OCI-LY1 (cell line): ENCODE results near the gene TIMM44.

Experiments
- CTCF ChIP-seq: fragments of 200-600 bp; sonication (generic), shearing (Covaris generic); IDR thresholded peaks from 2 replicates; pipeline ENCODE4 v1.5.1; 2017; ENCODE audit warnings: mild to moderate bottlenecking, antibody characterized with exemption, low read length, moderate library complexity, mixed read lengths
- EZH2 ChIP-seq: fragments of 200-600 bp; sonication (generic), shearing (Covaris generic); IDR thresholded peaks from 2 replicates; pipeline ENCODE4 v1.8.0; 2017; ENCODE audit warnings: borderline replicate concordance, mixed run types, mild to moderate bottlenecking, antibody characterized with exemption, low read length, moderate library complexity, mixed read lengths

GRCh38 chr19:7913652-7914051 is 29.8 kb downstream of the TIMM44 start:
- no peak for TF ChIP-seq CTCF
- no peak for TF ChIP-seq EZH2
